Activated T-cell treated with anti-CD3 and anti-CD28 coated beads for 1 hour (primary cell): ENCODE results near the gene ITGA6.
"Not testable (repeated sequence)": the region's sequence is repeated elsewhere in the genome, so short reads cannot be mapped to it uniquely, and the experiment has no call there.

ENCODE experiments used
- DNase-seq: peaks from one replicate; pipeline ENCODE4 v3.0.0-alpha.2; 2020; ENCODE audit warnings: low read depth

Gene ITGA6

DNA sequence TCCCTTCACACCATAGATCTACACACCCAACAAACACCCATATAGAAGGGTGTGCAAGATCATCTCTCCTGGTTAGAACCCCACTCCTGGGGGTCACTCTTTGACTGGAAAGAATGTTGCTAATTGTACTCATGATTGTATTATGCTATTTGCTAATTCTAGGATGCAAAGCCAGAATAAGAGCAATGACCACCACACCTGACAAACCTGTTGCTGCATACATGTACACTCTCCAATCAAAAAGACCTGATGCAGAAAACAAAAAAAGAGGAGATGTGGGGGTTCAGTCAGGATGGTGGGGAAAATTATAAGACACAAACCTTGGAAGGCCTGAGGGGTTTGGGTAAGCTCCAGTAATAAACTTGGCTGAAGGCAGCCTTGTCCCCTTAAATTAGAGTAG lies 91.6 kb downstream of the ITGA6 start:
- DNase-seq = no peak

DNA sequence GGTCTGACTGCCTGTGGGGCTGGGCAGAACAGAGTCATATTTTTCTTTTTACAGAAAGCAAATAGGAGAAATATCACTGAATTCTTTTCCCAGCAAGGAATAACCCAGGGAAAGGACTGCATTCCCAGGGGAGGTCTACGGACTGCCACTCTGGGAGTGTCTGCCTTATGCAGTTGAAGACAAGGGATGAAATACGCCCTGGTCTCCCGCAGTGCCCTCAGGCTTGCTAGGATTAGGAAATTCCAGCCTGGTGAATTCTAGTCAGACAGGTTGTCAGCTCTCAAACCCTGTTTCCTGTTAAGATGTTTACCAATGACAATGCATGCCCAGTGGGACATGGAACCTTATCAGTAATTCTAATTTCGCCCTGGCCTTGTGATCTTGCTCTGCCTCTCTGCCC lies 98.2 kb downstream of the ITGA6 start:
- no peak for DNase-seq

DNA sequence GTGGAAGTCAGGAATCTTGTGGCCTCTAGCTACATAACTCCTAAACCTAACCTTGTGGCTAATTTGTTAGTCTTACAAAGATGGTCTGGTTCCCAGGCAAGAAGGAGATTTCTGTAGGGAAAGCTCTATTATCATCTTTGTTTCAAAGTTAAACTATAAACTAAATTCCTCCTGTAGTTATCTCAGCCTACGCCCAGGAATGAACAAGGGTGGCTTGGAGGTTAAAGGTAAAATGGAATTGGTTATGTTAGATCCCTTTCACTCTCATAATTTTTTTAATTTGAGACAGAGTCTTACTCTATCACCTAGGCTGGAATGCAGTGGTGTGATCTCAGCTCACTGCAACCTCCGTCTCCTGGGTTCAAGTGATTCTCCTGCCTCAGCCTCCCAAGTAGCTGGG lies 103.9 kb downstream of the ITGA6 start:
- DNase-seq = no peak

DNA sequence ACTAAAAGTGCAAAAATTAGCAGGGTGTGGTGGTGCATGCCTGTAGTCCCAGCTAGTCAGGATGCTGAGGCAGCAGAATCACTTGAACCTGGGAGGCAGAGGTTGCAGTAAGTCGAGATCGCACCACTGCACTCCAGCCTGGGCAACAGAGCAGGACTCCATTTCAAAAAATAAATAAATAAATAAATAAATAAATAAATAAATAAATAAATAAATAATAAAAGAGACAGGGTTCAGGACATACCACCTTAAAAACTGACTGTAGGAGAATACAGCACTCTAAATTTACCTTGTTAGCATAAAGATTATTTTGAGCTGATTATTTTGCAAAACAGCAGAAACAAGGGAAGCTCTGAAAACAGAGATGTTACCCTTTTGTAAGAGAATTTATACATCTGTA lies 105.1 kb downstream of the ITGA6 start:
- DNase-seq = not testable (repeated sequence)

DNA sequence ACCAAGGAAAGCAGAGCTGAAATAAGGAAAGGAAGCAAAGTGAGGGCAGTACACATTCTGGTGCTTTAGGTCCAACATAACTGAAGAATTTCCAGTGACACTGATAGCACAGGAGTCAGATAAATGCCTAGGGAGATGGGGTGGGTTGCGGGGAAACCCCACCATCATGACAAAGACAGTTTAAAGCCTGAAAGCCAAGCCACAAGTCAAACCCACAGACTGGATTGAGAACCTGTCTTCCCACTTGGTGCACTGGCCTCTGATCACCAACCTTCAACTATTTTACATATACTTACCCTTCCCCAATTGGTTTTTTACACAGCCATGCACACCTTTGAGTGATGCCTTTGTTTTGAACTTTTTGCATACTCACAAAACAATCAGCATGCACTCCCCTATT lies 106.3 kb downstream of the ITGA6 start:
- no peak for DNase-seq

DNA sequence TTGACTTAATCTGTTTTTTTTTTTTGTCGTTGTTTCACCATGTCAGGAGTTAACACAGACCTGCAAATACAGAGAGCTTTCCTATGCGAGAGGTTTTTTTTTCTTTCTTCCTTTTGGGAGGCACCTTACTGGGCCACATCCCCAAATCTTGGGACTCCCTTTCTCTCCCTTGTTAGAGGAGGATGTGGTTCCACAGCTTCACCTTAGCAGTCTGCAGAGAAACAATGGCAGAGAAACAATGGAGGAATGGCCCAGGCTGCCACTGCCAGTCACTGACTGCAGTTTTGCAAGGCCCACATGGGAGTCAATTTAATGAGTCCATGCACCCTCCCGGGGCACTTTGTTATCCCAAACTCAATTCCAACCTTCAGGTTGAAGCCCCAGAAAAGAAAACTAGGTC lies 107.7 kb downstream of the ITGA6 start:
- no peak for DNase-seq

DNA sequence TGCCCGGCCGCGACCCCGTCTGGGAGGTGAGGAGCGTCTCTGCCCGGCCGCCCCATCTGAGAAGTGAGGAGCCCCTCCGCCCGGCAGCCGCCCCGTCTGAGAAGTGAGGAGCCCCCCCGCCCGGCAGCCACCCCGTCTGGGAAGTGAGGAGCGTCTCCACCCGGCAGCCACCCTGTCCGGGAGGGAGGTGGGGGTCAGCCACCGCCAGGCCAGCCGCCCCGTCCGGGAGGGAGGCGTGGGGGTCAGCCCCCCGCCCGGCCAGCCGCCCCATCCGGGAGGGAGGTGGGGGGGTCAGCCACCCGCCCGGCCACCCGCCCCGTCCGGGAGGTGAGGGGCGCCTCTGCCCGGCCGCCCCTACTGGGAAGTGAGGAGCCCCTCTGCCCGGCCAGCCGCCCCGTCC lies 110.5 kb downstream of the ITGA6 start:
- DNase-seq = not testable (repeated sequence)

DNA sequence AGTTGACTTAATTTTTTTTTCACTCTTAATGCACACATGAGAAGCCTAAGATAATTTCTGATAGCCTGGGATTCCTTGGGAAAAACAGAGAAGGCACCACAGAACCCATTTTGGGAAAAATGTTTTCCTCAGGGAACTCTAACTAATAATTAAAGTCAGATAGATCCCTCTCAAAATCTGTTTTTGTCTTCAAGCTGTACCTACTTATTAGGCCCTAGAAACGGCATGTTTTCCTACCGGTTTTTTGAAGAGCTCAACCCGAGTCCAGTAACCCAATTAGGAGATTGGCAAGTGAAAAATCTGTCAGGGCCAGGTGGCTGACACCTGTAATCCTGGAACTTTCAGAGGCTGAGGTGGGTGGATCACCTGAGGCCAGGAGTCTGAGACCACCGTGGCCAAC lies 112.4 kb downstream of the ITGA6 start:
- DNase-seq = no peak

DNA sequence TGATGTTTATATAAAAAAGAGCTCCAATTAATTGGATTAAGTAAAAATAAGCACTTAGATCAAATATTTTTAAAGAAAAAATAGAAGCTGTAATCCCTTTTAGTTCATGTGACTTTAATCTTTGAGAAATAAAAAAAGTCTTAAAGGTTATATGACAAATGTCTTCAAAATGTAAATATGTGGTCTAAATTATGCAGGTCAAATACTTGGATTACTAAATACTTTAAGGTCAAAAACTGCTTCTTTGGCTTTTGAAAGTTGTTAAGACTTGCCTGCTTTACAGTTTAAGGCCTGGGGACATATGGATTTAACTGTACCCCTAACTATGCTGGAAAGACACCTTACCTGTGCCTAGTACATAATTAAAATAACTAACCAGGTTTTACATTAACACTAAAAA lies 113.0 kb downstream of the ITGA6 start:
- DNase-seq = no peak

DNA sequence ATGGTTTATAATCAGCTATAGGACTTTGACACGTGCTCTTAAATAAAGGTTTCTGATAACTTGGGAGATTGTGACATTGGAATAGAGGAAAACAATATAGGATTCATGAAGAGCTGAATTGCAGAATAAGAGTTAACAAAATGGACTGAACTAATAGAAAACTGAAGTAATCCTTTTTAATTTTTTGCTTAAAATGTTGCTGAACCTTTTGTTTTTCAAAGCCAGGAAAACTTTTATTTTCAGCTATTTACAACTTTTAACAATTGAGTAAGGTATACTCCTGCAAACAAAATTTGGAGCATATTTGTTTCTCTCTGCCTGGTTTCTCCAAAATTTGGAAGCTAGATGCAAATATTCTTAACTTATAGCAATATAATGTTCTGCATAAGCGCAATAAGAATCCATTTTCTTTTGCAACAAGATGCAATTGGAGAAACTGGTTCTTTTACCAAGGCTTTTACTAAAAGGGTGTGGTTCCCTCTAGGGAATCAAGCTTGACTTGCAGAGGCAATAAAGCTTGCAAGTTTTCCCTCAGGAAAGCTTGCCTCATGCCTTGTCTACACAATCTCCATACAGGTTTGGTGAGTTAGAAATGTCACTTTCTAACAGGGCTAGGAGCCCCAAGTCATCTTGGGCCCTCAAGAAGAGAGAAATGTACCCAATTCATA lies 118.2 kb downstream of the ITGA6 start:
- no peak for DNase-seq

DNA sequence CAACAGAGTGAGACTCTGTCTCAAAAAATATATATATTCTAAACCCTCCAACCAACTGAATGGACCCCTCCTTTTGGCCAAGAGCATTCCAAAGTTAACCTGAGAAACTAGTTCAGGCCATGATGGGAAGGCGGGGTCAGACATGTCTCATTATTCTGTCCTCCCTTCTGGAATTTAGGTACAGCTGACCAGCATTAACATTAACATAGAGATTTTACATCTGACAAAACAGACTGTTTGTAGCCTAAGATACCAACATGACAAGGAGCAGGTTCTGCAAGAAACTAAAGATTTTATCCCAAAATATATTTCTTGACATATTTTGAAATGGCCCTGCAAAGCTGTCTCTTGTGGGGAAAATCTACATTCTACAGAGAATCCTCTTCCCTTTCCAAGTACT lies 121.7 kb downstream of the ITGA6 start:
- no peak for DNase-seq

DNA sequence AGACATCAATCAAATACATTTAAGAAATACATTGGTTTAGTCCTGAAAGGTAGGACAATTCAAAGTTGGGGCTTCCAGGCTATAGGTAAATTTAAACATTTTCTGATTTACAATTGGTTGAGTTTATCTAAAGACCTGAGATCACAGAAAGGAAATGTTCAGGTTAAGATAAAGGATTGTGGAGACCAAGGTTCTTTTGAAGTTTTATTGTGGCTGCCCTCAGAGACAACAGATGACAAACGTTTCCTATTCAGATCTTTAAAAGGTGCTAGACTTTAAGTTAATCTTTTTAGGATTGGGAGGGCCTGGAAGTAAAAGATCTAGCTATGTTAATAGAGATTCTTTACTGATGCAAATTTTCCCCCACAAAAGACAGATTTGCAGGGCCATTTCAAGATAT lies 122.4 kb downstream of the ITGA6 start:
- not testable (repeated sequence) for DNase-seq

DNA sequence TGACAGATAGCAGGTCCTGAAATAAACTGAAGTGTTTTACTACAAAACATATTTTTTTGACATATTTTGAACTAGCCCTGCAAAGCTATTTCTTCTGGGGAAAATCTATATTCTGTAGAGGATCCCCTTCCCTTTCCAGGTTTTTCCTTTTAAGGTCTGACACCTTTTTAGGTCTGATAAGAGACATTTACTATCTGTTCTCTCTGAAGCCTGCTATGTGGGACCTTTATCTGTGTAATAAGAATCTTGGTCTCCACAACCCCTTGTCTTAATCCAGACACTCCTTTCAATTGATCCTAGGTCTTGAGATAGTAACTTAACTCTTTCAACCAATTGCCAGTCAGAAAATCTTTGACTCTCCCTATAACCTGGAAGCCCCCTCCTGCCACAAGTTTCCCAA lies 123.0 kb downstream of the ITGA6 start:
- DNase-seq = no peak

DNA sequence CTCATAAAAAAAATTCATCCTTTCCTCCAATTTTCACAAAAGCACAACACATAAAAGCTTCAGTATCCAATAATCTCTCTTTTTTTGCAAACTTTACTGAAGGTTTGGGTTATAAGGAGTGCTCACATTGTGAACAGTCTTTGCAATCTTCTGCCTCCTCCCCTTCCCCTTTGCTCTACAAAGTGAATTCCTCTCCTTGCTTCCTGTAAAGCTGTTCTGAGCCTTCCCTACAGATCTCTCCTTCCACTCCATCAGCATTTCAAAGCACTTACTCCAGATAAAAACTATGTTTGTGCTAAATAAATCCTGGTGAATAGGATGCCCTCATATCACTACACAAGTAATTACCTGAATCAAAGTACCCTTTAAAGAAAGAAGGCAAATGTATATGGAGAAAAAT lies 123.9 kb downstream of the ITGA6 start:
- DNase-seq = no peak

DNA sequence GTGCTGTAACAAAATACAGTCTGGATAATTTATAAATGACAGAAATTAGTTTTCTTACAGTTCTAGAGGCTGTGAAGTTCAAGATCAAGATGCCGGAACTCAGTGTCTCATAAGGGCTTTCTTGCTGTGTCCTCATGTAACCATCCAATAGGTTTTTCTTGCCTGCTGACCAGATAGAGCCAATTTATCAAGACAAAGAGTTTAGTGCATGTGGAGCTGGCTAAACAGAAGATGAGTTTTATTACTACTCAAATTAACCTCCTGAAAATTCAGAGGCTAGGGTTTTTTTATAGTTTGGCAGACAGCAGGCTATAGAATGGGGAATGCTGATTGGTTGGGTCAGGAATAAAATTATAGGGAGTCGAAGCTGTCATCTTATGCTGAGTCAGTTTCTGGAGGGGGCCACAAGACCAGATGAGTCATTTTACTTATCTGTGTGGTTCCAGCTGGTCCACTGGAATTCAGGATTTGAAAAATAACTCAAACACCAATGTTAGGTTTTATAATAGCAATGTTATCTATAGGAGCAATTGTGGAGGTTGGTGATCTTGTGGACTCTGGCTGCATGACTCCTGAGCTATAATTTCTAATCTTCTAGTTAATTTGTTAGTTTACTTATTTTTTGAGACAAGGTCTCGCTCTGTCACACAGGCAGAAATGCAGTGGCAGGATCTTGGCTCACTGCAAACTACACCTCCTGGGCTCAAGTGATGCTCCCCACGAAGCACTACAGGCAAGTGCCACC lies 125.3 kb downstream of the ITGA6 start:
- no peak for DNase-seq

DNA sequence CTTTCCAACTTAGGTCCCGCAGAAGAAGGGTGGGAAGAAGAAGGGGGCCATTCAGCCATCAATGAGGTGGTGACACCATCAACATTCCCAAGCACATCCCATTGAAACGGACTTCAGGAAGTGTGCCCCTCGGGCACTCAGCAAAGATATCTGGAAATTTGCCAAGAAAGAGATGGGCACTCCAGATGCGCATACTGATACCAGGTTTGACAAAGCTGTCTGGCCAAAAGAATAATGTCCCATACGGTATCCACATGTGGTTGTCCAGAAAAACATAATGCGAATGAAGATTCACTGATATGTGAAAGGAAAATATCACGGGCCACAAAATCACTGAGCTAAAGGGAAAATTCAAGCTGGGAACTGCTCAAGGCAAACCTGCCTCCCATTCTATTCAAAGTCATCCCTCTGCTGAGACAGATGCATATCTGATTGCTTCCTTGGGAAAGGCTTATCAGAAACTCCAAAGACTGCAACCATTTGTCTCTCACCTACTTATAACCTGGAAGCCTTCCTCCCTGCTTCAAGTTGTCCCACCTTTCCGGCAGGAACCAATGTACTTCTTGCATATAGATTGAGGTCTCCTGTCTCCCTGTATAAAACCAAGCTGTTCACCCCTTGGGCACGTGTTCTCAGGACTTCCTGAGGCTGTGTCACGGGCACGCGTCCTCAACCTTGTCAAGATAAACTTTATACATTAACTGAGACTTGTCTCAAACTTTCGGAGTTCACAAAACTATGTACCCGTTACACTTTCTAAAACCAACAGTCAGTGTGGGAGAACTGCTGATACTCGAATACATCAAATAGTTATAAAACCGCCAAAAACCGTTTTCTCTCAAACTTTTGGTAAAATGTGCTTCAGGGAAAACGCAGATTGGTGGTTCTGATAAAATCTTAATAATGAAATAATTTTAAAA lies 127.2 kb downstream of the ITGA6 start:
- DNase-seq = no peak

DNA sequence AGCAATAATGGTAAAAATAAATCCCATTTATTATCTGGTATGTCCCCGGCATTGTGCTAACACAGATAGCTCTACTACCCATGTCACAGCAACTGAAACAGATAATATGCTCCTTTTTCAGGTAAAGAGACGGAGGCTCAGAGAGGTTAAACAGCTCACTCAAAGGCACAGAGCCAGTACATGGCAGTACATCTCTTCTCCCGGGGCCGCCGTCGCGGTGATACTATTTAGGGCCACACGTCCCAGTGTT lies 127.8 kb downstream of the ITGA6 start:
- no peak for DNase-seq
